GM12892 (cell line): ENCODE data around the gene HDAC6.

ENCODE experiments used
- DNase-seq: peaks from one replicate; pipeline ENCODE4 v3.0.0; 2011; ENCODE audit not compliant: insufficient read length
- FAIRE-seq: peaks from 2 replicates; lab custom pipeline; 2011; peaks lifted over from hg19 to GRCh38; lab: Jason Lieb, UNC
- POLR2A ChIP-seq: IDR thresholded peaks from 2 replicates; pipeline ENCODE4 v1.6.1; 2011; ENCODE audit warnings: low read depth, low read length, control low read depth
- POLR2AphosphoS5 ChIP-seq: IDR thresholded peaks from 2 replicates; pipeline ENCODE4 v1.6.1; 2011; ENCODE audit warnings: low read depth, low read length, control low read depth
- TAF1 ChIP-seq: IDR thresholded peaks from 2 replicates; pipeline ENCODE4 v1.6.1; 2011; ENCODE audit warnings: low read depth, mild to moderate bottlenecking, control low read depth, low read length, borderline replicate concordance

HDAC6 gene

GRCh38 chrX:48782216-48782615 is 19.7 kb upstream of the HDAC6 start:
- DNase-seq (no peak), FAIRE-seq (no peak)
- no peak for TF ChIP-seq TAF1
- no peak for TF ChIP-seq POLR2A
- no peak for TF ChIP-seq POLR2AphosphoS5

DNA sequence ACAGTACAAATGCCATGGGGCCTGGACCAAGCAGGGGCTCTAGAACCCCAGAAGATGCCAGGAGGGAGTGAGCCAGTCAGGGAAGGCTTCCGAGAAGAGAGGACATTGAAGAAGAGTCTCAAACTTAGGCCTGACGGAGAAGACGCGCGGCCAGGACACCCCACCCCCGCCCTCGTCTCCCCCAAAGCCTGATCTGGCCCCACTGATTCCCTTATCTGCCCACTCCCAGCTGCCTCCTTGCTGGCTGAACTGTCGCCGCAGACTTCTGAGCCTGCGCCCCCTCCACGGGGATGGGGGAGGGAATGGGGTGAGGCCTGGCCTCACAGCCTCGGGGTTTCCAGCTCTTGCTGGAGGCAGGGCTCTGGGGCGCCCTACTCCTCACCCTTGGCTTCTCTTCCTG is 19.1 kb upstream of the HDAC6 start:
- DNase-seq (no peak), FAIRE-seq (no peak)
- TF ChIP-seq POLR2A, result no peak

DNA sequence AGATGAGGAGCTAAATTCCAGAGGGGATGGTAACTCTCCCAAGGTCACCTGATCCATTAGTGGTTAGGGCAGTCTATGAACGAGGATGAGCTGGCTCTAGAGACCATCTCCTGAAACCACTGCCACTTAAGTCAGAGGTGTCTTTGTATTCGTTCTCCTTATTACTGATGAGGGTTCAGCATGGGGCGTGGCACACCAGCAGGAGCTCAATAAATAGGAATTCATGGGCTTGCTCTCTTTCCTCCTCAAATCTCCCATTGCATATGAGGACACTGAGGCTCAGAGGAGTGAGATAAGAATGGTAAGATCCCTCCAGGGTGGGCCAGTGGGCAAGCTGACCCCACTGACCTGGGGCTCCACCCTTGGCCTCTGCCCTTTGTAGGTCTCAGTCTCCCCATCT is 17.1 kb upstream of the HDAC6 start:
- TF ChIP-seq TAF1 (no peak), POLR2A (no peak), POLR2AphosphoS5 (no peak)
- FAIRE-seq (no peak), DNase-seq (no peak)

DNA sequence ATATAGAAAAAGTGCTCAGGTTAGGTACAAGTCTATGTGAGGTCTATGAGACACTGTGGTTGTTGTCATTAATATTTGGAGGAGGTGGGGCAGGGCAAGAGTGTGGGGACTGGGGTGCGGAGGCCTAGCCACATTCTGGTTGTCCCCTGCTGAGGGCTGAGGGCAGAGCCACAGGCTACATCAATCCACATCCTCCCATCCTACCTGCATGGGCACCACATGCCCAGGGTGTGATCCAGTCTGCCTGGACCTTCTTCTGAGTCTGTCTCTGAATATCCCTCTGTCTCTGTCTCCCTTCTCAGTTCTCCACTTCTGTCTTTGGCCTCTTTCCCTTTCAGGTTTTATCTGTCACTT is 16.7 kb upstream of the HDAC6 start:
- DNase-seq, result no peak
- no peak for FAIRE-seq
- no peak for TF ChIP-seq POLR2AphosphoS5
- TF ChIP-seq POLR2A, result no peak
- no peak for TF ChIP-seq TAF1

- no peak for DNase-seq
- no peak for FAIRE-seq
- TF ChIP-seq TAF1 (no peak), POLR2AphosphoS5 (no peak), POLR2A (no peak)
Measured at GRCh38 chrX:48785540-48786214, 16.2 kb upstream of the HDAC6 start.

GRCh38 chrX:48786341-48786800 is 15.5 kb upstream of the HDAC6 start, which contains the start of gene GATA1:
TSS of gene GATA1 (plus strand) at chrX:48786590. CDS start at chrX:48791110, 4,520 bp downstream.
- FAIRE-seq (no peak), DNase-seq (no peak)
- TF ChIP-seq TAF1, result no peak
- TF ChIP-seq POLR2AphosphoS5, result no peak
- no peak for TF ChIP-seq POLR2A

DNA sequence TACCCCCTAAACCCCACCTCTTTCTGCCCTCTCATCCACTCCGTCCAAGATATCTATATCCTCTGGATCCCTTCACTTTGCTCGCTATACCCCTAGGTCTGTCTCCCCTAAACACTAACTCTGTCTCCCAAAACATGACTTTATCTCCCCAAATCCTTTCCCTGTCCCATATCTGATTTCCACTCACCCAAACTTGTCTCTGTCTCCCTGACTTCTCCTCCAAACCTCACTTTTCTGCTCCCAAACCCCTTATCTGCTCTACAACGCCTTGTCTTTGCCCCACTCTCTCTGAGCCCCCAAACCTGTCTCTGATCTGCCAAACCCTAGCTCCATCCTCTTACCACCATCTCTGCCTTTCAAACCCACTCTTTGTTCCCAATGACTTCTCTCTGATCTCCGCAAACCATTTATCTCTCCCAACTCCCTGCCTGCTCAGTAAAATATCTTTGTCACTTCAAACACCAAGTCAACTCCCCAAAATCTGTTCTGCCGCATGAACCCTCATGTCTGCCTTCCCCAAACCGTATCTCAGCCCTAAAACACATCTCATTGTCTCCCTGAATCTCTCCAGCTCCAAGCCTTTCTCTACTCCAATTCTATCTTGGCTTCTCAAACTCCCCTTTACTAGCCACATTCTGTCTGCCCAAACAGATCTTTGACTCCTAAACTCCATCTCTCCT is 14.9 kb upstream of the HDAC6 start:
- DNase-seq (no peak), FAIRE-seq (no peak)

DNA sequence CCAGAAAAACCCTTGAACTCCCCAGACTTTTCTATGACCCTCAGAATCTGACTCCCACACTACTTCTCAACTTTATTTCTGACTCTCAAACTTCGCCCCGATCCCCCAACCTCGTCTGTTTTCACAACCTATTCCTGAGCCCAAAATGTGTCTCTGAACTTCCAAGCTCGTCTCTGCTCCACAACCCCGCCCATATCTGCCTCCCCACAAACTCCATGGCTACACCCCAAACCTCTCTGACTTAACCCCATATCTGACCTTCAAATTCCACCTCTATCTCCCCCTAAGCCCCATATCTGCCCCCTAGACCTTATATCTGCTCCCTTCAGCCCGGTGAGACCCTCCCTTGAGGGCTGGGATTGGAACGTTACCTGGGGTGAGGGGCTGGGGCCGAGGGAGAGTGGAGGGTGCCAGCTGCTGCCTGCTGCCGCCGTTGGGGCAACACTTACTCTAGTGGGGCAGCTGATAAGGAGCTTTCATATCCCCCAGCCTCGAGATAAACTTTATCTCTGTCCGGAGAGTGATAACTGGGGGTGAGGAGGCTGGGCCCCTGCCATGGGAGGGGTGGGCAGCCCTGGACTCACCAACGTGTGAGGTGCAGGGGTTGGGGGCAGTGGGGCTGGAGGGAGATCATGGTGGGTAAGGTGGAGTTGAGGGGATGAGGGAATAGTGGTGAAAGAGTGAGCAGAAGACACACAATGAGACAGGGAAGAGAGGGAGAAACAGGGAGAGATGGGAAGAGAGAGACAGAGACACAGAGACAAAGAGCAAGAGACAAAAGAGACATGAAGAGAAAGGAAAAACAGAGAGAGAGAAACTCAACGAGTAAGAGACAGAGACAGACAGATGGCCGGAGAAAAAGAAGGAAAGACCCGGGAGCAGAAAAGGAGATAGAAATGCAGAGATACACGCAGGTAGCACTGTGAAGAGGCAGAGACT is 14.1 kb upstream of the HDAC6 start:
- FAIRE-seq (no peak), DNase-seq (no peak)
- TF ChIP-seq TAF1 (no peak), POLR2A (no peak), POLR2AphosphoS5 (no peak)

More for the DNA sequence above, 14.9 kb upstream of the HDAC6 start:
- TF ChIP-seq POLR2AphosphoS5 (no peak), TAF1 (no peak), POLR2A (no peak)

- DNase-seq (no peak), FAIRE-seq (no peak)
- TF ChIP-seq POLR2AphosphoS5 (no peak), POLR2A (no peak), TAF1 (no peak)
Measured at GRCh38 chrX:48789366-48790220, 12.3 kb upstream of the HDAC6 start.

DNA sequence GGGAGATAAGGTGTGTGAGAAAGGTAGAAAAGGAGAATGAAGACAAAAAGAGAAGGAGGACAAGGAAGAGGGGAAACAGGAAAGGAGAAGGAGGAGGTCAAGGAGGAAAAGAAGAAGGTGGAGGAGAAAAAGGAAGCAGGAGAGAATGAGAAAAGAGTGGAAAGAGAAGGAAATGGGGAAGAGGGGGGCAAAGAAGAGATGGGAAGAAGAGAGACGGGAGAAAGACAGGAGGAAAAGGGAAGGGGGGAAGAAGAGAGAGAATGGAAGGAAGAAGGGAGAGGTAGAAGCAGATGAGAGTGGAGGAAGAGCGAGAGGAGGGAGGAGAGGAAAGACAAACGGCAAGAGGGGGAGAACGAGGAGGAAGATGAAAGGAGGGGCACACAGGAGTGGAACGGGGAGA is 11.4 kb upstream of the HDAC6 start:
- FAIRE-seq, result no peak
- no peak for TF ChIP-seq POLR2AphosphoS5
- TF ChIP-seq TAF1, result no peak
- no peak for TF ChIP-seq POLR2A
- DNase-seq, result no peak
